HepG2 (cell line): ENCODE measurements around the gene CABLES2.

Experiments used
- EP300 ChIP-seq, 3 experiments: sonication (generic) in 1 of 3; formaldehyde crosslinking in 1 of 3; IDR thresholded peaks; 2 replicates each; pipeline versions ENCODE4 v1.5.1 to v1.6.1; 2011 to 2020; ENCODE audit warnings: low read depth in 2 of 3, low read length in 2 of 3, borderline replicate concordance in 1 of 3, improper control_type of control experiment in 1 of 3, mild to moderate bottlenecking in 1 of 3, missing genetic modification reagents in 1 of 3, moderate library complexity in 1 of 3
- KLF13 ChIP-seq: sonication (generic); formaldehyde crosslinking; IDR thresholded peaks from 2 replicates; pipeline ENCODE4 v1.4.0; 2020; ENCODE audit warnings: mild to moderate bottlenecking, missing genetic modification reagents
- MAZ ChIP-seq, 2 experiments: sonication (generic) in 1 of 2; formaldehyde crosslinking in 1 of 2; IDR thresholded peaks; 2 replicates each; pipeline versions ENCODE4 v1.5.0 to v1.6.1; 2012 to 2020; ENCODE audit warnings: low read depth in 2 of 2, mild to moderate bottlenecking in 2 of 2, borderline replicate concordance in 1 of 2, improper control_type of control experiment in 1 of 2, low read length in 1 of 2, missing genetic modification reagents in 1 of 2, moderate library complexity in 1 of 2
- TF ChIP-seq, protein P1 (sequence below): sonication (generic); formaldehyde crosslinking; IDR thresholded peaks from 2 replicates; pipeline ENCODE4 v1.8.1; 2023; ENCODE audit warnings: missing genetic modification reagents, mild to moderate bottlenecking, borderline replicate concordance
- TF ChIP-seq, protein P2 (sequence below): sonication (generic); formaldehyde crosslinking; IDR thresholded peaks from 2 replicates; pipeline ENCODE4 v1.5.0; 2020; ENCODE audit warnings: mild to moderate bottlenecking, missing genetic modification reagents, moderate library complexity

DNA sequence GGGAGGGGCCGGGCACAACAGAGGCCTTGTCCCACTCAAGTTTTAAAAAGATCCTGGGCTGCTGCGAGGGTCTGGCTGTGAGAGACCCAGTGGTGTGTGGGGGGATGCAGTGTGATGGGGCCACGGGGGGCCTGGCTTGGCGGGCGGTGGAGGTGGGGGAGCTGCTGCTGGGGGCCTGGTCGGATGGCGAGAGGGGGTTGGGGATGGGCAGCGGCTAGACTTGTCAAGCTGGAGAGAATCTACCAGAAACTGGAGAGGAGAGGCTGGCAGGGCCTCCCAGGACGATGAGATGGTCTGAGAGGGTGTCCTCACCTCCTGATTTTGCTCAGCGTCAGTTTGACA is 15.0 kb downstream of the CABLES2 start:
- TF ChIP-seq, protein P1, sequence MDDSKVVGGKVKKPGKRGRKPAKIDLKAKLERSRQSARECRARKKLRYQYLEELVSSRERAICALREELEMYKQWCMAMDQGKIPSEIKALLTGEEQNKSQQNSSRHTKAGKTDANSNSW = no peak
- TF ChIP-seq EP300 (IDR thresholded peaks at IDR 0.05; ENCODE audit: low read depth in 2 of 2, low read length in 2 of 2) (no peak), EP300 (CRISPR knock-in tag; IDR thresholded peaks at IDR 0.05; ENCODE audit: borderline replicate concordance) (no peak), MAZ (IDR thresholded peaks at IDR 0.05; ENCODE audit: borderline replicate concordance, low read depth, low read length) (no peak), MAZ (CRISPR knock-in tag; IDR thresholded peaks at IDR 0.05; ENCODE audit: low read depth) (no peak), KLF13 (CRISPR knock-in tag) (no peak)
- TF ChIP-seq, protein P2, sequence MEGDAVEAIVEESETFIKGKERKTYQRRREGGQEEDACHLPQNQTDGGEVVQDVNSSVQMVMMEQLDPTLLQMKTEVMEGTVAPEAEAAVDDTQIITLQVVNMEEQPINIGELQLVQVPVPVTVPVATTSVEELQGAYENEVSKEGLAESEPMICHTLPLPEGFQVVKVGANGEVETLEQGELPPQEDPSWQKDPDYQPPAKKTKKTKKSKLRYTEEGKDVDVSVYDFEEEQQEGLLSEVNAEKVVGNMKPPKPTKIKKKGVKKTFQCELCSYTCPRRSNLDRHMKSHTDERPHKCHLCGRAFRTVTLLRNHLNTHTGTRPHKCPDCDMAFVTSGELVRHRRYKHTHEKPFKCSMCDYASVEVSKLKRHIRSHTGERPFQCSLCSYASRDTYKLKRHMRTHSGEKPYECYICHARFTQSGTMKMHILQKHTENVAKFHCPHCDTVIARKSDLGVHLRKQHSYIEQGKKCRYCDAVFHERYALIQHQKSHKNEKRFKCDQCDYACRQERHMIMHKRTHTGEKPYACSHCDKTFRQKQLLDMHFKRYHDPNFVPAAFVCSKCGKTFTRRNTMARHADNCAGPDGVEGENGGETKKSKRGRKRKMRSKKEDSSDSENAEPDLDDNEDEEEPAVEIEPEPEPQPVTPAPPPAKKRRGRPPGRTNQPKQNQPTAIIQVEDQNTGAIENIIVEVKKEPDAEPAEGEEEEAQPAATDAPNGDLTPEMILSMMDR (CRISPR knock-in tag) = no peak
